Posterior cingulate gyrus (tissue), 11 donors: ENCODE data around the gene DCC.
A peak's percentile ranks its signal among the peaks of the same experiment; 100 is the strongest.

Experiments used
- DNase-seq, 10 donors: peaks; one replicate each; pipeline versions ENCODE4 v3.0.0 to v3.0.0-alpha.2; 2020 to 2021; ENCODE audit warnings: mixed read lengths in 3 of 10
- intact Hi-C: fragments of 100-400 bp; cut with DNase I; formaldehyde crosslinking; loops from one replicate; pipeline ENCODE4 v1.15.1; 2023

The DCC gene

GRCh38 chr18:53266850-53267249 lies 926.9 kb downstream of the DCC start:
- intact Hi-C loops = no loop called here
- no peak for DNase-seq

GRCh38 chr18:53268455-53268854 lies 928.5 kb downstream of the DCC start:
- intact Hi-C loops = no loop called here

GRCh38 chr18:53281406-53281805 lies 941.4 kb downstream of the DCC start:
- intact Hi-C loops = no loop called here
- no peak for DNase-seq

More at GRCh38 chr18:53268455-53268854, 928.5 kb downstream of the DCC start:
- no peak for DNase-seq

GRCh38 chr18:53283708-53284107 lies 943.7 kb downstream of the DCC start:
- no peak for DNase-seq
- intact Hi-C loops = no loop called here

- intact Hi-C loops = no loop called here
- DNase-seq = no peak
These were observed 965.5 kb downstream of the DCC start for GRCh38 chr18:53305461-53305860.

- no peak for DNase-seq
These were observed 979.6 kb downstream of the DCC start for GRCh38 chr18:53319628-53320027.

GRCh38 chr18:53322163-53322562 lies 982.2 kb downstream of the DCC start:
- intact Hi-C loops = no loop called here
- no peak for DNase-seq

More at GRCh38 chr18:53319628-53320027, 979.6 kb downstream of the DCC start:
- intact Hi-C loops = no loop called here

- DNase-seq = no peak
- intact Hi-C loops = no loop called here
These were observed 984.4 kb downstream of the DCC start for GRCh38 chr18:53324353-53324752.

- intact Hi-C loops = no loop called here
- DNase-seq = no peak
These were observed 1020.8 kb downstream of the DCC start for GRCh38 chr18:53360501-53361443.

GRCh38 chr18:53375621-53376020 lies 1035.6 kb downstream of the DCC start:
- no peak for DNase-seq
- intact Hi-C loops = no loop called here

- peak in 1 of 10 donors; percentile 10 for DNase-seq
- intact Hi-C loops = loop anchor here (5.0 kb wide), 2 partner anchors 663 to 1713 kb away; no protein-coding TSS in a partner anchor
These were observed 1040.2 kb downstream of the DCC start for GRCh38 chr18:53380063-53380639.

- no peak for DNase-seq
These were observed 1042.9 kb downstream of the DCC start for GRCh38 chr18:53382870-53383269.

GRCh38 chr18:53385889-53386288 lies 1045.9 kb downstream of the DCC start:
- intact Hi-C loops = no loop called here
- no peak for DNase-seq

More at GRCh38 chr18:53382870-53383269, 1042.9 kb downstream of the DCC start:
- intact Hi-C loops = loop anchor here (5.0 kb wide), 2 partner anchors 666 to 1716 kb away; no protein-coding TSS in a partner anchor

GRCh38 chr18:53387581-53387980 lies 1047.6 kb downstream of the DCC start:
- intact Hi-C loops = no loop called here
- DNase-seq = no peak

GRCh38 chr18:53402670-53403069 lies 1062.7 kb downstream of the DCC start:
- DNase-seq = no peak
- intact Hi-C loops = no loop called here

- DNase-seq = no peak
- intact Hi-C loops = no loop called here
These were observed 1068.3 kb downstream of the DCC start for GRCh38 chr18:53408271-53408670.

GRCh38 chr18:53411511-53411910 lies 1071.5 kb downstream of the DCC start:
- intact Hi-C loops = no loop called here
- DNase-seq = no peak

- no peak for DNase-seq
- intact Hi-C loops = no loop called here
These were observed 1077.0 kb downstream of the DCC start for GRCh38 chr18:53417003-53417402.

GRCh38 chr18:53421869-53422268 lies 1081.9 kb downstream of the DCC start:
- intact Hi-C loops = no loop called here
- no peak for DNase-seq

GRCh38 chr18:53422896-53423295 lies 1082.9 kb downstream of the DCC start:
- intact Hi-C loops = no loop called here
- no peak for DNase-seq

GRCh38 chr18:53426666-53427184 lies 1086.7 kb downstream of the DCC start:
- DNase-seq = no peak
- intact Hi-C loops = no loop called here
